HCT116 (cell line): ENCODE data around the gene MACIR. TPM values are rescaled to one million over a fixed set of nuclear protein-coding genes. Genes with fewer than 3 reads are reported as not detected.

ENCODE experiments used
- ATAC-seq: fragments of 200-7000 bp; cut with Tn5 transposase; 2 replicates; pipeline ENCODE4 v1.9.1; 2020; ENCODE audit warnings: mild to moderate bottlenecking, moderate library complexity
- BruUV-seq: library from RNA; stranded (reverse); fragments of 400-500 nt; replicated peaks from 2 replicates; lab custom pipeline; 2021; lab: Mats Ljungman, UMichigan
- CTCF ChIA-PET: fragments of 300-600 bp; sonication (Branson Sonifier 250); formaldehyde crosslinking; loops from one replicate; lab custom pipeline; 2021; ENCODE audit warnings: antibody characterized with exemption; lab: Charles Lee
- POLR2A ChIA-PET: fragments of 300-600, 350-600 bp; sonication (Branson Sonifier 250); formaldehyde crosslinking; loops from one replicate; lab custom pipeline; 2021; ENCODE audit warnings: antibody characterized with exemption; lab: Charles Lee
- RAD21 ChIA-PET, 2 experiments: fragments of 300-600 bp; sonication (Branson Sonifier 250); formaldehyde crosslinking; loops; one replicate each; lab custom pipeline; 2023; ENCODE audit warnings: low total read pairs in 2 of 2; ENCODE audit not compliant: uncharacterized antibody in 2 of 2, unreplicated experiment in 2 of 2, low non-redundant PET in 1 of 2; lab: Charles Lee
- DNase-seq: peaks from one replicate; pipeline ENCODE4 v3.0.0-alpha.2; 2010; ENCODE audit warnings: low read depth, low spot score
- H2AFZ ChIP-seq: fragments of 200-600 bp; shearing (Covaris generic), sonication (generic); 2 replicates; pipeline ENCODE4 v1.6.1; 2017; ENCODE audit warnings: low read depth, mixed run types, mixed read lengths, antibody characterized with exemption, low read length; ENCODE audit not compliant: poor library complexity, severe bottlenecking
- H3K27ac ChIP-seq: 2 replicates; pipeline ENCODE4 v1.5.1; 2012; ENCODE audit warnings: low read depth, low read length
- H3K27me3 ChIP-seq: fragments of 200-600 bp; sonication (generic); 2 replicates; pipeline ENCODE4 v1.6.1; 2016; ENCODE audit warnings: mixed run types, low read length, mixed read lengths; ENCODE audit not compliant: insufficient read depth
- H3K36me3 ChIP-seq, 2 experiments: fragments of 200-500 bp in 1 of 2; fragments of 200-600 bp in 1 of 2; sonication (Bioruptor generic) in 1 of 2; sonication (generic) in 1 of 2; 2 replicates each; pipeline versions ENCODE4 v1.5.1 to v1.6.1; 2014 to 2016; ENCODE audit warnings: low read length in 2 of 2, inconsistent platforms in 1 of 2, mixed read lengths in 1 of 2, mixed run types in 1 of 2; ENCODE audit not compliant: insufficient read depth in 2 of 2, control insufficient read depth in 1 of 2
- H3K4me1 ChIP-seq, 2 experiments: fragments of 200-600 bp in 1 of 2; sonication (generic) in 1 of 2; 2 replicates each; pipeline versions ENCODE4 v1.5.1 to v1.6.1; 2012 to 2017; ENCODE audit warnings: low read length in 2 of 2, inconsistent platforms in 1 of 2, mild to moderate bottlenecking in 1 of 2, mixed read lengths in 1 of 2, mixed run types in 1 of 2, moderate library complexity in 1 of 2; ENCODE audit not compliant: insufficient read depth in 2 of 2, control insufficient read depth in 1 of 2
- H3K4me2 ChIP-seq: fragments of 200-600 bp; sonication (generic); 2 replicates; pipeline ENCODE4 v1.6.1; 2017; ENCODE audit warnings: mixed run types, low read length, mixed read lengths
- H3K4me3 ChIP-seq, 2 experiments: fragments of 200-600 bp in 1 of 2; sonication (generic) in 1 of 2; replicated peaks in 1 of 2; 2 replicates each; pipeline ENCODE4 v1.5.1; 2011 to 2016; ENCODE audit warnings: low read length in 2 of 2, control low read depth in 1 of 2, low read depth in 1 of 2, mild to moderate bottlenecking in 1 of 2, mixed read lengths in 1 of 2, mixed run types in 1 of 2
- H3K79me2 ChIP-seq: fragments of 200-600 bp; sonication (generic); 2 replicates; pipeline ENCODE4 v1.6.1; 2017; ENCODE audit warnings: mild to moderate bottlenecking, mixed run types, low read length, moderate library complexity, mixed read lengths; ENCODE audit not compliant: insufficient read depth
- H3K9ac ChIP-seq: fragments of 200-600 bp; sonication (generic); 2 replicates; pipeline ENCODE4 v1.6.1; 2016; ENCODE audit warnings: low read length, mixed read lengths
- H3K9me2 ChIP-seq: fragments of 200-600 bp; sonication (generic), shearing (Covaris generic); 2 replicates; pipeline ENCODE4 v1.6.1; 2017; ENCODE audit warnings: mixed run types, mild to moderate bottlenecking, moderate library complexity; ENCODE audit not compliant: insufficient read depth
- H3K9me3 ChIP-seq, 2 experiments: fragments of 200-500 bp in 1 of 2; fragments of 200-600 bp in 1 of 2; sonication (Bioruptor generic) in 1 of 2; sonication (generic) in 1 of 2; 2 replicates each; pipeline ENCODE4 v1.6.1; 2014 to 2017; ENCODE audit warnings: low read length in 2 of 2, mixed read lengths in 2 of 2, inconsistent platforms in 1 of 2, low read depth in 1 of 2, mild to moderate bottlenecking in 1 of 2, mixed run types in 1 of 2, moderate library complexity in 1 of 2; ENCODE audit not compliant: control insufficient read depth in 1 of 2, insufficient read depth in 1 of 2
- H4K20me1 ChIP-seq: fragments of 200-600 bp; sonication (generic), shearing (Covaris generic); 2 replicates; pipeline ENCODE4 v1.6.1; 2017; ENCODE audit warnings: mixed run types, mild to moderate bottlenecking, moderate library complexity; ENCODE audit not compliant: insufficient read depth
- ATF3 ChIP-seq: IDR thresholded peaks from 2 replicates; pipeline ENCODE4 v1.6.1; 2012
- CEBPB ChIP-seq: IDR thresholded peaks from 2 replicates; pipeline ENCODE4 v1.6.1; 2012; ENCODE audit warnings: low read depth
- CTCF ChIP-seq, 3 experiments: fragments of 200-600 bp in 1 of 3; sonication (generic) in 1 of 3; IDR thresholded peaks in 2 of 3; conservative IDR thresholded peaks in 1 of 3; 2 replicates each; pipeline ENCODE4 v1.5.1; 2012 to 2017; ENCODE audit warnings: low read depth in 2 of 3, low read length in 2 of 3, antibody characterized with exemption in 1 of 3, borderline replicate concordance in 1 of 3, control low read depth in 1 of 3, mild to moderate bottlenecking in 1 of 3, mixed read lengths in 1 of 3, mixed run types in 1 of 3, moderate library complexity in 1 of 3; ENCODE audit not compliant: insufficient read depth in 1 of 3
- ELF1 ChIP-seq: IDR thresholded peaks from 2 replicates; pipeline ENCODE4 v1.6.1; 2012; ENCODE audit warnings: low read depth, borderline replicate concordance
- EZH2phosphoT487 ChIP-seq: fragments of 200-600 bp; IDR thresholded peaks from 2 replicates; pipeline ENCODE4 v1.6.1; 2018; ENCODE audit warnings: antibody characterized with exemption, borderline replicate concordance
- JUND ChIP-seq: IDR thresholded peaks from 2 replicates; pipeline ENCODE4 v1.6.1; 2012
- POLR2A ChIP-seq: IDR thresholded peaks from 2 replicates; pipeline ENCODE4 v1.7.0; 2011; ENCODE audit warnings: borderline replicate concordance; ENCODE audit not compliant: insufficient read depth, insufficient read length; ENCODE audit errors: extremely low read depth
- POLR2AphosphoS5 ChIP-seq: IDR thresholded peaks from 2 replicates; pipeline ENCODE4 v1.6.1; 2011; ENCODE audit warnings: mild to moderate bottlenecking, low read depth, low read length, moderate library complexity
- REST ChIP-seq: IDR thresholded peaks from 2 replicates; pipeline ENCODE4 v1.6.1; 2012; ENCODE audit warnings: low read depth
- TCF7L2 ChIP-seq: IDR thresholded peaks from 2 replicates; pipeline ENCODE4 v1.7.0; 2011; ENCODE audit warnings: borderline replicate concordance, inconsistent platforms; ENCODE audit not compliant: insufficient read depth, insufficient read length; ENCODE audit errors: extremely low read depth
- YY1 ChIP-seq: IDR thresholded peaks from 2 replicates; pipeline ENCODE4 v1.6.1; 2011; ENCODE audit warnings: low read length, low read depth, moderate library complexity, mild to moderate bottlenecking; ENCODE audit not compliant: insufficient replicate concordance; ENCODE audit errors: extremely low read depth
- ZFX ChIP-seq: fragments of 450-650 bp; IDR thresholded peaks from 2 replicates; pipeline ENCODE4 v1.6.1; 2017
- intact Hi-C: fragments of 100-400 bp; cut with micrococcal nuclease; formaldehyde crosslinking; loops from 2 replicates; pipeline ENCODE4 v1.10.0; 2022
- total RNA-seq: library from RNA; stranded (reverse); gene quantifications from one replicate; pipeline ENCODE4 v1.2.1, GENCODE V29; 2021; ENCODE audit not compliant: unreplicated experiment

MACIR gene
- total RNA-seq, 1 experiment from 2014 or later = 10.4 TPM

GRCh38 chr5:103254921-103255320 lies 3.6 kb upstream of the MACIR start:
- no peak overlapping the region for H3K9ac ChIP-seq
- RAD21 ChIA-PET = no interaction called here
- no peak overlapping the region for H3K27ac ChIP-seq
- ATAC-seq (no peak), DNase-seq (no peak)
- no peak overlapping the region for H2AFZ ChIP-seq
- BruUV-seq = no TSS peak
- no peaks in the 10 kb centered on the region for H3K36me3 ChIP-seq
- H3K27me3 ChIP-seq = no peaks in the 10 kb centered on the region
- H3K4me2 ChIP-seq = no peak overlapping the region
- no peak overlapping the region for H3K4me3 ChIP-seq
- POLR2A ChIA-PET = no interaction called here
- H3K79me2 ChIP-seq = peaks cover 7% of the 10 kb centered on the region
- H4K20me1 ChIP-seq = no peaks in the 10 kb centered on the region
- intact Hi-C loops = no loop called here
- no peaks in the 10 kb centered on the region for H3K9me3 ChIP-seq
- H3K9me2 ChIP-seq = no peaks in the 10 kb centered on the region
- CTCF ChIA-PET = no interaction called here
- peaks cover 3 to 6% of the 10 kb centered on the region in 2 experiments; a peak in 3 of 4 replicates for H3K4me1 ChIP-seq
- no peak for TF ChIP-seq CTCF (IDR thresholded peaks at IDR 0.05 in 2 of 3, conservative IDR thresholded peaks at IDR 0.05 in 1 of 3; ENCODE audit: borderline replicate concordance in 1 of 3, insufficient read depth in 1 of 3, low read depth in 2 of 3, low read length in 2 of 3)
- TF ChIP-seq ELF1 = no peak
- TF ChIP-seq CEBPB = no peak
- TF ChIP-seq JUND = no peak
- TF ChIP-seq ZFX = no peak
- TF ChIP-seq YY1 = no peak
- TF ChIP-seq POLR2A = no peak
- no peak for TF ChIP-seq EZH2phosphoT487
- no peak for TF ChIP-seq ATF3
- no peak for TF ChIP-seq REST
- no peak for TF ChIP-seq TCF7L2
- TF ChIP-seq POLR2AphosphoS5 = no peak
